ENCODE data around the gene MACIR.

DNA sequence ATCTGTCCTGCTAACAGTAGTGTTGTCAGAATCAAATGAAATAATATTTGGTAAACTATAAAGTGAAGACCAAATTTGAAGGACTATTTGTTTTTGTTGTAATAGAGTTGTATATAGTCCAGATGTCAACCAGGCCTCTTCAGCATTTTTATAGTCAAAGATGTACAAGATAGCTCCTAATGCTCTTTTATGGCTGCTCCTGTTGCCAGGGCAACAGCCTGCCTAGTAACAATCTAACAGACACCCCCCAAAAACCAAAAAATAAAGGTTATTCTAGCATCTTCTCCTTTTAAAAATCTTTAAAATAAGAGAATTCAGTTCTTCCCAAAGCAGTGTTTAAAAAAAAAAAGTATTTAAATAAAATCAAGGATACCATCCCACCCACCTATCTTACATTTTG, 49.5 kb upstream of the MACIR start:
- TF ChIP-seq, protein P1, sequence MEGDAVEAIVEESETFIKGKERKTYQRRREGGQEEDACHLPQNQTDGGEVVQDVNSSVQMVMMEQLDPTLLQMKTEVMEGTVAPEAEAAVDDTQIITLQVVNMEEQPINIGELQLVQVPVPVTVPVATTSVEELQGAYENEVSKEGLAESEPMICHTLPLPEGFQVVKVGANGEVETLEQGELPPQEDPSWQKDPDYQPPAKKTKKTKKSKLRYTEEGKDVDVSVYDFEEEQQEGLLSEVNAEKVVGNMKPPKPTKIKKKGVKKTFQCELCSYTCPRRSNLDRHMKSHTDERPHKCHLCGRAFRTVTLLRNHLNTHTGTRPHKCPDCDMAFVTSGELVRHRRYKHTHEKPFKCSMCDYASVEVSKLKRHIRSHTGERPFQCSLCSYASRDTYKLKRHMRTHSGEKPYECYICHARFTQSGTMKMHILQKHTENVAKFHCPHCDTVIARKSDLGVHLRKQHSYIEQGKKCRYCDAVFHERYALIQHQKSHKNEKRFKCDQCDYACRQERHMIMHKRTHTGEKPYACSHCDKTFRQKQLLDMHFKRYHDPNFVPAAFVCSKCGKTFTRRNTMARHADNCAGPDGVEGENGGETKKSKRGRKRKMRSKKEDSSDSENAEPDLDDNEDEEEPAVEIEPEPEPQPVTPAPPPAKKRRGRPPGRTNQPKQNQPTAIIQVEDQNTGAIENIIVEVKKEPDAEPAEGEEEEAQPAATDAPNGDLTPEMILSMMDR (IDR thresholded peaks at IDR 0.05; ENCODE audit: extremely low read depth in 1 of 2, insufficient read depth in 1 of 2, low read depth in 1 of 2, low read length in 2 of 2) = no peak
- no peak for TF ChIP-seq POLR2AphosphoS5 (IDR thresholded peaks at IDR 0.05; ENCODE audit: insufficient read depth, low read depth, low read length)
